Superior temporal gyrus (tissue), 1 donor: ENCODE measurements around the gene MEF2A.
"Not testable (repeated sequence)": the region's sequence is repeated elsewhere in the genome, so short reads cannot be mapped to it uniquely, and the experiment has no call there.

ENCODE experiments used
- DNase-seq: peaks from one replicate; pipeline ENCODE4 v3.0.0-alpha.2; 2016; ENCODE audit errors: extremely low spot score

Gene MEF2A

DNA sequence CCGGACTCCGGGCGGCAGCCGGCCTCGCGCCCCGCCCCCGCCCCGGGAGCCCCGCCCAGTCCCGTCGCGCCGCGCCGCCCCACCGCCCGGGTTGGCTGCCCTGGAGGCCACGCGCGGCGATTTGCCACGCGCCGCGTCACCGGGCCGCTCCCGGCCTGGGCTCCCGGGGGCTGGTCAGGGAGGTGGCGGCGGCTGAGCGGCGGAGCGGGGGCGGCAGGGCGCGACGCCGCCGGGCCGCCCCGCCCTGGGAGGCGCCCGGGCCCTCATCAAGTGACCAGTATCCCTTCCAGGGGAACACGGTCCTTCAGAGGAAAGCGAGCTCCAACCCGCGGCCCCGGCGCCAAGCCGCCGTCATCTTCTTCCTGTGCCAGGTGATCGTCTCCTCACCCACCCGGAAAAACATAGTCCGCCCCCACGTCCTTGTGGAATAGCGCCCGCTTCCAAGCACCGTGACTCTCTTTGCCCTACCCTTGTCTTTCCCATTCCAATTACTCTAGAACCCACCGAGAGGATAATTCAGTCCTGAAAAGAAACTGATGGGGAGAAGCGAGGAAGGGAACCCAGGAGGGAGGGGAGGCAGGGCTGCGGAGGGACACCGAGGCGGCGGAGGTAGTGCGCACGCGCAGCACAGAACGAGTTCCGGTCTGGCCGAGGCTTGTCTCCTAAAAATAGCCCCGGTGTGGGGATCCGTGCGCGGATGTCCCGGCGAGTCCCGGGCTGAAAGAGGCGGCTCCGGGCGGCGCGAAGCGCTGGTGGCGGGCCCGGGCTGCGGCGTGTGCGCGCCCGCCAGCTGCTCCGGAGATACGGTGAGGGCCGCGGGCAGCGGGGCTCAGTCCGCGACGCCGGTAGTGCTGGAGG, at the start of gene MEF2A:
Gene MEF2A, plus strand, starts transcription at position 686 of the 858 bp plus-strand sequence. CDS start 67,136 bp downstream, outside the sequence.
- DNase-seq = peak; percentile 96

- DNase-seq = no peak
Observed at GRCh38 chr15:99518191-99518590, 47.6 kb upstream of the MEF2A start.

DNA sequence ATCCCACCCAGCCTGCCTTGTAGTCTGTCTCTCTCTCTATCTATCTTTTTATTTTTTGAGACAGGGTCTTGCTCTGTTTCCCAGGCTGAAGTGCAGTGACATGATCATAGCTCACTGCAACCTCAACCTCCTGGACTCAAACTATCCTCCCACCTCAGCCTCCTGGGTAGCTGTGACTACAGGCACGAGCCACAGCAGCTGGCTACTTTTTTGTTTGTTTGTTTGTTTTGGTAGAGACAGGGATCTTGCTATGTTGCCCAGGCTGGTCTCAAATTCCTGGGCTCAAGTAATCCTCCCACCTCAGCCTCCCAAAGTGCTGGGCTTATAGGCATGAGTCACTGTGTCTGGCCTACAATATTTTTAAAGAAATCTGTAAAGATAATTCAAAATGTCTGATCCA, 46.4 kb upstream of the MEF2A start:
- DNase-seq = not testable (repeated sequence)

DNA sequence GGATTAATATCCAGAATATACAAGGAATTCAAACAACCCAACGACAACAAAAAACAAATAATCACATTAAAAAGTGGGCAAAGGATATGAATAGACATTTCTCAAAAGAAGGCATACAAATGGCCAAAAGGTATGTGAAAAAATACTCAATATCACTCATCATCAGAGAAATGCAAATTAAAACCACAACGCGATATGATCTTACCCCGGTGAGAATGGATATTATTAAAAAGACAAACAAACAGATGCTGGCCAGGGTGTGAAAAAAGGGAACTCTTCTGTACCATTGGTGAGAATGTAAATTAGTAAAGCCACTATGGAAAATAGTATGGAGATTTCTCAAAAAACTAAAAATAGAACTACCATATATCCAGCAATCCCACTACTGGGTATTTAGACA, 43.5 kb upstream of the MEF2A start:
- no peak for DNase-seq

- DNase-seq = no peak
Observed at GRCh38 chr15:99526176-99526575, 39.6 kb upstream of the MEF2A start.

- no peak for DNase-seq
Observed at GRCh38 chr15:99526671-99527070, 39.1 kb upstream of the MEF2A start.

DNA sequence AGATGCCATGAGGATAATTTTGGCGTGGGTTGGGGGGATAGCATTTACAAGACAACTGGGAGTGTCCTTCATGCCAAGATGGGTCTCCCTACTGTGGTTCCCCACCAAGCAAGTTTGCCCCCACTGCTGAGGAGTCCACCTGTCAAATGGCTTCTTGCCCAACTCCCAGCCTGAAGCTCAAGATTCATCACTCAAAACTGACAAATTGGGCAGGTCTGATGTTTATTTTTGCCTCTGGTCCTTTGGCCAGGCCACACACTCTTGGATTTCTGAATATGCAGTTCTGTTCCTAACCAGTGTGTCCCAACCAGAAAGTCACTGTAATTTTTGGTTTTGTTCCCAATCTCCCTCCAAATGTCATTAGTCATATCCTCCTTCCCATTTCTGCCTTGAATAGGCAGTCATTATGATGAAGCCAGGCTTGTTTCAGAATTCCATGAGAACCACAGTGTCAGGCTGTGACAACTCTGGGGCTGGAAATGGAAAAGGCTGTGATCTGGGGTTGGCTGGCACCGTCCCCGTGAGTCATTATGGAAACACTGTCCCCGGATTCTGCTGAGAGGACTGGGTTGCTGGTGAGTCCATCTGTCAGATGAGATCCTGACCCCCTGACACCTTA, 29.3 kb upstream of the MEF2A start:
- peak; percentile 74 for DNase-seq

DNA sequence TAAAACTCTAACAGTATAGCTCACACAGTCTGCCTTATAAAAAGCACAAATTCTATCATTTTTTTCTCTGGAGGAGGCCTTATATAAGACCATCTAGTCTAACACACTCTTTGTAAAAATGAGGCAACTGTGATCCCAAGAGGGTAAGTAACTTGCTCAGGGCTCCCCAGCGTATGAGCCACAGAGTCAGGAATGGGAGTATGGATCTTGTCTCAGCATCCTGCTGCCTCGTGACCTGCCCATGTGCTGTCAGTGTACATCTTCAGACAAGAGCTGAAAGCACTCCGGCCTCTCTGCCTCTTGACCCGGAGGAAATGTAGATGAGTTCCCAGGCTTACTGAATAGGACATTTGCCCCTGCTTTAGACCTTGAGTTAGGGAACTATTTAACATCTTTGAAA, 28.4 kb upstream of the MEF2A start:
- DNase-seq = no peak

GRCh38 chr15:99538261-99538660, 27.5 kb upstream of the MEF2A start:
- no peak for DNase-seq

- DNase-seq = no peak
Observed at GRCh38 chr15:99542828-99543227, 23.0 kb upstream of the MEF2A start.

DNA sequence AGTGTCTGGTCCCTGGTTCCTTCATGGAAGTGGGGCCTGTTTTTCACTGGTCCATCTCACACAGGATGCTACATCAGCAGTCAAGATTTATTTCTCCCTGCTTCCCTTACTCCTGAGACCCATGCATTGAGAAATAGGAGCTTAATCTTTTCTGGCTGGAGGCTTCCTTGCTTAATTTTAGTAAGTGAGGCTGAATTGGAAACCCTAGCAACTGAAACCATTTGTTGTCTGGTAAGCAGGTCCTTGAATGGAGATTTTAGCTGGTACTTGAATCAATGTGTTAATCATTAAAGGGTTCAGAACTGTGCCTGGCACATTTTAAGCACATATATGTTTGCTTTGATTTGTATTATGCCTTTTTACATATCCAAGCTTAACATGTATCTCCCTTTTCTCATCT, 20.2 kb upstream of the MEF2A start:
- DNase-seq = no peak

DNA sequence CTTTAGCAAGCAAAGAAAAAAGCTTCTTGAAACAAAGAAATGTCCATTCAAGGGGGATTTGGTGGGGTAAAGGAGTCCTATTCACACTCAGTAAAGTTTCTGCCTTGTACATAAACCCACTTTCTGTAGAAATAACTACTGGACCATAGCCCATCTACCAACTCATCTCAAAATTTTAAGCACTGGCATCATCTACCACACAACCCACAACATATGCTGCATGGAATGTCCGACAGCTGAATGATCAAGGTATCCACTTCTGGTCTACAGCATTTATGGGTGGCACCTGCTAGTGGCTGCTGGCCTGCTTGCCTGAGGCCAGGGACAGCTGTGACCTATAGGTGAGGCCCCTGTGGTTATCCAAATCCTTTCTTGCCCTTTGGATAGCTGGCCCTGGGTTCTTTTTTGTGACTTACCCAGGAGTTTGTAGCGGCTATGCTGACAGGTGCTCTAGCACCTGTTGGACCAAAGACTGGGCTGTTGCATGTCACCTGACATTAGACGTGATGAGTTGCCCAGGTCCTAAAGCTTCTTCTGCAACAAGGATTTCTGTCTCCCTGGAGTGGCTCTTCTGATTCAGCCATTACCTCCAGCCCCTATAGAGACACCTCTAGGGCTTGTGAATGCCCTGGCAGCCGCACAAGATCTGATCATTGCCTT, 19.2 kb upstream of the MEF2A start:
- no peak for DNase-seq

GRCh38 chr15:99547517-99547916, 18.3 kb upstream of the MEF2A start:
- DNase-seq = no peak

- no peak for DNase-seq
Observed at GRCh38 chr15:99550077-99550476, 15.7 kb upstream of the MEF2A start.

GRCh38 chr15:99552111-99552510, 13.7 kb upstream of the MEF2A start:
- no peak for DNase-seq

DNA sequence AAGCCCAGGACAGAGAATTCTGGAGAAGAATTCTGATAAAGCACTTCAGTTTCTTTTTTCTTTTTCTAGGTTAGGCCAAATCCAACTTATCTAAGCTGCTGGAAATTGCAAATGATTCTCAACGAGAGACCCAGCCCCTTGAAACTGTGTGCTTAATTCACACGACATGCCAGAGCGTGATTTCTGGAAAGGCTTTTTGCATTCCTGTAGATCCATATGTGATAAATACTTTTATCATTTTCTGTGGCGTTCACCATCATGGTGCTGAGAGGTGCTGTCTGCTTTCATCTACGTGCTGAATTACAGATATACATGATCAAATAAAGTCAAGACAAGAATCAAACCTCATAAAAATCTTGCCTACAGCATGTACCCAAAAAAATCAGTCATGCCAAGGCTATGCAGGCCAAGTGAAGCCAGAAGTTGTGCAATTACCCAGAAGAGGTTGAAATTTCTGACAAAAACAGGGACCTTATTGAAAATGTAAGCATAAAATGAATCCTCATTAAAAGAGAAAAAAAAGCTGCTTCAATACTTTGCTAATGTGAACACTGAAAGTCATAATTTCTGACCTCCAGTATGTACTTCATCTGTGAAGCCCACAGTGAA, 10.8 kb upstream of the MEF2A start:
- DNase-seq = no peak

- no peak for DNase-seq
Observed at GRCh38 chr15:99556011-99556410, 9.8 kb upstream of the MEF2A start.

DNA sequence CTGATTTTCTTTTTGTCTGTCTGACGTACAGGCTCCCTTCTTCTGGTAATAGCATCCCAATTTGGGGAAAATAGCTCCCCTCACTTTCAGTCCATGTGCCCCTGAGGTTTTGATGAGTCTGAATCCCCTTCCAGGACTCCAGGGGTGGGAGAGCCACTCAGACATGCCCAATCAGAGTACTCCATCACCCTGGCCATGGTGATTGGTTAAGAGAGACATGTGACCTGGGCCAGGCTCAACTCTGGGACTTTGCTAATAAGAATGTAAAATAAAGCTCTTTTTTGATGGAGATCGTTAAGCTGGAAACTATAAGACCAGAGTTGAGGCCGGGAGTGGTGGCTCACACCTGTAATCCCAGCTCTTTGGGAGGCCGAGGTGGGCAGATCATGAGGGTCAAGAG, 9.2 kb upstream of the MEF2A start:
- DNase-seq = no peak

GRCh38 chr15:99558084-99558483, 7.7 kb upstream of the MEF2A start:
- no peak for DNase-seq

DNA sequence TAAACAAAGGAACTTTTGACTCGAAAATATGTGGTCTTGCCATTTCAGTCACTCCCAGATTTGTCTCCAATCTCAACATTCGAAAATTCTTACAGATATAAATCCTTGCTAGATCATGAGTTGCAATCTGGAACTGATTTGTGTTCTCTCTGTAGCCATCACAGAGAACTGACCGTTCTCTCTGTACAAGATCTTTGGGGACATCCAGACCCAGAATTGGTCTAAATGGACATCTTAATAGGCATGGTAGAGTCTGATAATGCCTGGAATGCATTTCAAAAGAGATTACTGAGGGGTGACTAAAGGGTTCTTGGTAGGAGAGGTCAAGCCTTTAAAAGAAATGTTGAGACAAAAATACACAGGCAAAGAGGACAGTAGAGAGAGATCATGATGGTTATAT, 7.2 kb upstream of the MEF2A start:
- no peak for DNase-seq

DNA sequence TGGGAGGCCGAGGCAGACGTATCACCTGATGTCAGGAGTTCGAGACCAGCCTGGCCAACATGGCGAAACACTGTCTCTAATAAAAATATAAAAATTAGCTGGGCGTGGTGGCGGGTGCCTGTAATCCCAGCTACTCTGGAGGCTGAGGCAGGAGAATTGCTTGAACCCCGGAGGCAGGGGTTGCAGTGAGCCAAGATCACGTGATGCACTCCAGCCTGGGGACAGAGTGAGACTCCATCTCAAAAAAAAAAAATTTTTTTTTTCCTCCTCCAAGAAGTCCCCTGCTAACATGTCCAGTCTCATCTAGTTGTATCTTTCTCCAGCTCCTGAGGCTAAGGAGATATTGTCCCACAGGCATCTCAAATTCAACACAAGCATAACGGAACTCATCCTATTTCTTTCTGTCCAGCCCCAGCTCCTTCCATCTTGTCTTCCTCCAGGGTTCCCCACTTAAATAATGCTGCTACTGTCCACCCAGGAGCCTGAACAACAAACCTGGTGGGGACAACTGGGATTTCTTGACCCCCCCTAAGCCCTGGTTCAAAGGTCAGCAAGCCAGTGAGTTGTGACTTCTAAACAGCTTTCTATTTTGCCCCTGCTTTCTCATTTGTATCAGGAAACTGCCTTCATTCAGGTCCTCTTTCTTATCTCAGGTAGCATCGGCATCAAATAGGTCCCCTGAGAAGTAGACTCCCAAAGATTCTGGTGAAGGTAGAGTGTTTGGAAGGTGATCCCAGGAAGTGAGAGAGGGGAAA, 4.1 kb upstream of the MEF2A start:
- no peak for DNase-seq

DNA sequence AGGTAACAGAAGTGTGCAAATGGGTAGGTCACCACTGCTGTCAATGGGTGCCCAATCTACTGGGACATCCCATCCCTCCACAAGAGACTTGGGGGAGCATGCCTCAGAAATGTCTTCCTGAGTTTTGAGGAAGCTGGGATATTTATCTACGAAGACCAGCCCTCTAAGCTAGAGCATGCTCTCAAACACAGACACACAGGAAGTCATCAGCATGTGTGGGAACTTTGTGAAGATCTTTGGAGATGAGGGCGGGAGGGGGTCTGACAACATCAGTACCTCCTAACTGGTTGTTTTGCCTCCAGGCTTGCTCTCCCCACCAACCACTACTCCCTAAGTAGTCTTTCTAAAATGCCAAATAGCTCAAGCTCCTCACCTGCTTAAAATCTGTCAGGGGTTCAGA, 3.5 kb upstream of the MEF2A start:
- DNase-seq = no peak
